Natural killer cell (primary cell): ENCODE measurements around the gene LORICRIN. TPM values are rescaled to one million over a fixed set of nuclear protein-coding genes. Genes with fewer than 3 reads are reported as not detected.

Source experiments
- ATAC-seq, 3 donors: fragments of 150-1000 bp in 2 of 3; fragments of 200-7000 bp in 1 of 3; cut with Tn5 transposase; 1 replicate in 1 of 3; 2 replicates in 2 of 3; pipeline ENCODE4 v1.10.0; 2021; ENCODE audit warnings: mild to moderate bottlenecking in 2 of 3, moderate library complexity in 2 of 3
- DNase-seq, 2 donors: peaks; one replicate each; pipeline versions ENCODE4 v3.0.0 to v3.0.0-alpha.2; 2013 to 2021; ENCODE audit warnings: mixed read lengths in 1 of 2
- H3K27ac ChIP-seq: one replicate; pipeline ENCODE4 v1.5.1; 2013; ENCODE audit warnings: mild to moderate bottlenecking, low read length
- H3K27me3 ChIP-seq: one replicate; pipeline ENCODE4 v1.6.1; 2013; ENCODE audit warnings: low read length; ENCODE audit not compliant: control insufficient read depth, insufficient read depth
- H3K36me3 ChIP-seq: one replicate; pipeline ENCODE4 v1.6.1; 2013; ENCODE audit warnings: low read length; ENCODE audit not compliant: control insufficient read depth, insufficient read depth
- H3K4me1 ChIP-seq: one replicate; pipeline ENCODE4 v1.6.1; 2013; ENCODE audit warnings: low read length; ENCODE audit not compliant: control insufficient read depth, insufficient read depth
- H3K4me3 ChIP-seq: one replicate; pipeline ENCODE4 v1.5.1; 2013; ENCODE audit warnings: low read length
- H3K9me3 ChIP-seq: one replicate; pipeline ENCODE4 v1.6.1; 2013; ENCODE audit warnings: low read length; ENCODE audit not compliant: control insufficient read depth, insufficient read depth
- H3K27ac Mint-ChIP-seq, 2 donors: one replicate each; pipeline ENCODE4 v1.8.0; 2022; ENCODE audit warnings: mild to moderate bottlenecking in 2 of 2, mixed read lengths in 2 of 2, moderate library complexity in 1 of 2
- H3K27me3 Mint-ChIP-seq, 2 donors: one replicate each; pipeline ENCODE4 v1.8.0; 2022; ENCODE audit warnings: low read depth in 2 of 2, mixed read lengths in 2 of 2
- H3K36me3 Mint-ChIP-seq: one replicate; pipeline ENCODE4 v1.8.0; 2022; ENCODE audit warnings: mixed read lengths
- H3K4me1 Mint-ChIP-seq, 2 donors: one replicate each; pipeline ENCODE4 v1.8.0; 2022; ENCODE audit warnings: mixed read lengths in 2 of 2
- H3K4me3 Mint-ChIP-seq: one replicate; pipeline ENCODE4 v1.8.0; 2022; ENCODE audit warnings: mild to moderate bottlenecking, moderate library complexity, mixed read lengths
- H3K9me3 Mint-ChIP-seq, 2 donors: one replicate each; pipeline ENCODE4 v1.8.0; 2022; ENCODE audit warnings: mixed read lengths in 2 of 2
- WGBS: methylation state at CpG from one replicate; pipeline ENCODE4 v1.1.7; 2013; ENCODE audit warnings: missing lambda C conversion rate; ENCODE audit not compliant: insufficient coverage; 5-methylcytosine and 5-hydroxymethylcytosine counted together
- intact Hi-C: fragments of 100-400 bp; cut with micrococcal nuclease; formaldehyde crosslinking; loops from one replicate; pipeline ENCODE4 v1.14.2; 2022
- total RNA-seq, 4 donors: library from RNA; stranded (reverse); fragments of 120-200 nt in 1 of 4; gene quantifications; one replicate each; pipeline versions ENCODE4 v1.2.3 to v1.2.4, GENCODE V29; 2013 to 2022
- TF ChIP-seq, protein P1 (sequence below): fragments of 200-600 bp; IDR thresholded peaks from one replicate; pipeline ENCODE4 v1.8.0; 2022; ENCODE audit warnings: antibody characterized with exemption

Gene LORICRIN
- total RNA-seq, 3 donors from 2014 or later (not counting 1 experiment from before 2014, with no cell fraction given), result not detected

GRCh38 chr1:153246825-153247224 lies 12.7 kb upstream of the LORICRIN start:
- no peak overlapping the region for H3K4me3 ChIP-seq
- no peaks in the 10 kb centered on the region for H3K36me3 ChIP-seq
- no peak overlapping the region for H3K4me3 Mint-ChIP-seq
- peaks cover 7% of the 10 kb centered on the region for H3K27me3 ChIP-seq
- no peaks in the 10 kb centered on the region for H3K9me3 ChIP-seq
- peaks cover 20 to 22% of the 10 kb centered on the region in 2 donors for H3K27me3 Mint-ChIP-seq
- H3K27ac ChIP-seq, result no peak overlapping the region
- intact Hi-C loops, result no loop called here
- TF ChIP-seq, protein P1, sequence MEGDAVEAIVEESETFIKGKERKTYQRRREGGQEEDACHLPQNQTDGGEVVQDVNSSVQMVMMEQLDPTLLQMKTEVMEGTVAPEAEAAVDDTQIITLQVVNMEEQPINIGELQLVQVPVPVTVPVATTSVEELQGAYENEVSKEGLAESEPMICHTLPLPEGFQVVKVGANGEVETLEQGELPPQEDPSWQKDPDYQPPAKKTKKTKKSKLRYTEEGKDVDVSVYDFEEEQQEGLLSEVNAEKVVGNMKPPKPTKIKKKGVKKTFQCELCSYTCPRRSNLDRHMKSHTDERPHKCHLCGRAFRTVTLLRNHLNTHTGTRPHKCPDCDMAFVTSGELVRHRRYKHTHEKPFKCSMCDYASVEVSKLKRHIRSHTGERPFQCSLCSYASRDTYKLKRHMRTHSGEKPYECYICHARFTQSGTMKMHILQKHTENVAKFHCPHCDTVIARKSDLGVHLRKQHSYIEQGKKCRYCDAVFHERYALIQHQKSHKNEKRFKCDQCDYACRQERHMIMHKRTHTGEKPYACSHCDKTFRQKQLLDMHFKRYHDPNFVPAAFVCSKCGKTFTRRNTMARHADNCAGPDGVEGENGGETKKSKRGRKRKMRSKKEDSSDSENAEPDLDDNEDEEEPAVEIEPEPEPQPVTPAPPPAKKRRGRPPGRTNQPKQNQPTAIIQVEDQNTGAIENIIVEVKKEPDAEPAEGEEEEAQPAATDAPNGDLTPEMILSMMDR, result no peak
- H3K9me3 Mint-ChIP-seq, result peaks cover 10 to 11% of the 10 kb centered on the region in 2 donors
- ATAC-seq (no peak), DNase-seq (no peak)
- WGBS, result 82% methylated on average over 2 of the region's 2 CpGs
- H3K36me3 Mint-ChIP-seq, result no peaks in the 10 kb centered on the region
- H3K4me1 Mint-ChIP-seq, result peaks cover 0 to 11% of the 10 kb centered on the region in 2 donors
- no peaks in the 10 kb centered on the region for H3K4me1 ChIP-seq
- no peak overlapping the region for H3K27ac Mint-ChIP-seq

DNA sequence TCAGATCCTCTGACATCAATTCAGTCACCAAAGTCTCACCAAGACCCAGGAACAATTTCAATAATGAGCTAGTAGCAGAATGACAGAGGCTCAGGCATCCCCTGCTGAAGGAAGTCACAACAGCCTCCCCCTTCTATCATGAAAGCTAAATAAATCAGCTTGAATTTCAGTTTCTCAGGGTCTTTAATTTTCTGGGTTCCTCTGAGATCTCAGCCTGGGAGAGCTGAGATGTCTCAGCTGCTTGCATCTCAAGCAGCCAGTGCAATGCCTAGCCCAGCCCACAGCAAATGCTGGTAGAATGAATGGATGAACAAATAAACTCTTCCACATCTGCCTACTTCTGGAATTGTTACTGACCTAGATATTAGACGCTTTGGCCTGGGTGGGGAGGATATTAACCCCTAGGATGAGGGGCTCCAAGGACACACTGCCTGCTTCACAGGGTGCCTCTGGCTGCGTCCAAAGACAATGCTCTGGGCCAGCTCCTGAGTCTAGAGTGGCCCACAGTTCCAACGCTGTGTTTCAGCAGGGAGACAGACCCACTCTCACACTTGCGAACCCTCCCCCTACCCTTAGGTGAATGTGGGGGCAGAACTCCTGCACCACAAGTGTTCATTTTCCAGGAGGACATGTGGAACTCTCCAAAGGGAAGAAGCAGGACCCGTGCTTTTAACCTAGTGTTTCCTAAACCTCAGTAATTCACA lies 11.2 kb upstream of the LORICRIN start:
- peaks cover 0 to 11% of the 10 kb centered on the region in 2 donors for H3K4me1 Mint-ChIP-seq
- H3K27ac Mint-ChIP-seq, result no peak overlapping the region
- H3K36me3 ChIP-seq, result no peaks in the 10 kb centered on the region
- no peaks in the 10 kb centered on the region for H3K36me3 Mint-ChIP-seq
- no peaks in the 10 kb centered on the region for H3K9me3 ChIP-seq
- TF ChIP-seq, protein P1, result no peak
- peaks cover 20 to 22% of the 10 kb centered on the region in 2 donors for H3K27me3 Mint-ChIP-seq
- no peak overlapping the region for H3K27ac ChIP-seq
- peaks cover 7 to 11% of the 10 kb centered on the region in 2 donors for H3K9me3 Mint-ChIP-seq
- H3K4me1 ChIP-seq, result no peaks in the 10 kb centered on the region
- H3K27me3 ChIP-seq, result peaks cover 7% of the 10 kb centered on the region
- no peak overlapping the region for H3K4me3 Mint-ChIP-seq
- WGBS, result 78% methylated on average over 3 of the region's 5 CpGs
- no peak for DNase-seq
- H3K4me3 ChIP-seq, result no peak overlapping the region
- no peak for ATAC-seq
- intact Hi-C loops, result no loop called here

- Histone ChIP-seq H3K9me3 (no peaks in the 10 kb centered on the region), H3K27ac (no peak overlapping the region), H3K36me3 (no peaks in the 10 kb centered on the region), H3K4me3 (no peak overlapping the region), H3K4me1 (no peaks in the 10 kb centered on the region), H3K27me3 (peaks cover 7% of the 10 kb centered on the region)
- no CpG with 5 or more reads among the region's 1 CpG for WGBS
- no peak overlapping the region for H3K4me3 Mint-ChIP-seq
- peaks cover 15 to 22% of the 10 kb centered on the region in 2 donors for H3K27me3 Mint-ChIP-seq
- H3K27ac Mint-ChIP-seq, result no peak overlapping the region
- intact Hi-C loops, result no loop called here
- H3K36me3 Mint-ChIP-seq, result no peaks in the 10 kb centered on the region
- H3K4me1 Mint-ChIP-seq, result no peaks in the 10 kb centered on the region
- TF ChIP-seq, protein P1, result no peak
- no peak for DNase-seq
- H3K9me3 Mint-ChIP-seq, result no peaks in the 10 kb centered on the region
- ATAC-seq, result no peak
Measured at GRCh38 chr1:153250166-153250565, 9.3 kb upstream of the LORICRIN start.

- WGBS, result 47% methylated on average over 2 of the region's 2 CpGs
- H3K36me3 Mint-ChIP-seq, result no peaks in the 10 kb centered on the region
- peaks cover 7% of the 10 kb centered on the region for H3K27me3 ChIP-seq
- H3K36me3 ChIP-seq, result no peaks in the 10 kb centered on the region
- H3K9me3 ChIP-seq, result no peaks in the 10 kb centered on the region
- no peaks in the 10 kb centered on the region for H3K9me3 Mint-ChIP-seq
- no peak overlapping the region for H3K27ac ChIP-seq
- H3K4me3 Mint-ChIP-seq, result no peak overlapping the region
- no peak overlapping the region for H3K27ac Mint-ChIP-seq
- no peaks in the 10 kb centered on the region for H3K4me1 ChIP-seq
- no peak overlapping the region for H3K4me3 ChIP-seq
- no peaks in the 10 kb centered on the region for H3K4me1 Mint-ChIP-seq
- TF ChIP-seq, protein P1, result no peak
- H3K27me3 Mint-ChIP-seq, result peaks cover 15 to 22% of the 10 kb centered on the region in 2 donors
- ATAC-seq, result no peak
- intact Hi-C loops, result no loop called here
- DNase-seq, result no peak
Measured at GRCh38 chr1:153251087-153251486, 8.4 kb upstream of the LORICRIN start.
